CD4-positive, alpha-beta T cell treated with Interleukin-21 for 1 hour (primary cell): Measurements from ENCODE around the gene ZNF407.

Source experiments
- DNase-seq: peaks from one replicate; pipeline ENCODE4 v3.0.0-alpha.2; 2020

The ZNF407 gene

DNA sequence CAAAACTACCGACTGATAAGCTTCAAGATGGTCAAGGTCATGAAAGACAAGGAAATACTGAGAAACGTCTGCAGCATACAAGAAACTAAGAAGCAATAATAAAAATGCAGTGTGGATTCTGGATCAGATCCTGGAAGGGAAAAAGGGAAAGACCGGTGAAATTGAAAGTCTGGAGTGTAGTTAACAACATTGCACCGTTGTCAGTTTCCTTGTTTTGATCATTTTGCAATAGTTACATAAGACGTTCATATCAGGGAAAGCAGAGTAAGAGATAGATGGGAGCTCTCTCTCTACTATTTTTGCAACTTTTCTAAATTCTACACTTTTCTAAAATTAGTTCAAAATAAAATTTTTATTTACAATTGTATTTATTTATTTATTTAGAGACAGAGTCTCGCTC is 15.0 kb upstream of the ZNF407 start:
- DNase-seq = no peak

DNA sequence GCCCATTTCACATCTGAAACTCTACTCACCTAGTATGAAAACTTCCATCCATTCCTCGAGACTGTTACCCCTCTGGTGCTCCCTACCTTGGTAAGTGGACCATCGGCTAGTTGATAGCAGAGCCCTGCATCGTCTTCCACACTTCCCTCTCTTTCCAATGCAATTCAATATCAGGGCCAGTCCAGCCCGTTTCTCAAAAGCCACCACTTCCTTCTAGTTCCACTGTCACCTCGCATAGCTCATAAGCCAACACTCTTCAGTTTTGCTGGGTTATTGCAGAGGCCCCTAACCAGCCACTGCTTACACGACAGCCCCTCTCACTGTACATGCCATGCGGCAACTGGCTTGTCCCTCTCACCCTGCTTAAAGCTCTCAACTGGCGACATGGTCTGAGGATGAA is 10.2 kb upstream of the ZNF407 start:
- DNase-seq = no peak

DNA sequence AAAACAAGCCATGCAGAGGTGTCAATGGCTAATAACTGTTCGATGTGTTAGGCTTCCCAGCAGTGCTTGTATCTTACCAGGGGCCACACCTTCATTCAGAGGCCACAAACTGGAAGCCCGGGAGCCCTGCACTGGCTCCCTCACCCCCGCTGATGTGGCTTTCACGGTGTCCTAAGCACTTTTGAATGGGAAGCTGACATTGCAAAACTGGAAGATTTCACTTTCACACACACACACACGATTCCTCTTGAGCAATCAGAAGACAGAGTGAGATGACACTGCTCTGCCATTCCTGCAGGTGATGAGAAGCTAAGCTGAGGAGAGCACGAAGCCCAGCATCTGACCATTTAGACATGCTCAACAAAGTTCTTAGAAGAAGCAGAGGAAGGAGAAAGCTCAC is 8.6 kb upstream of the ZNF407 start:
- DNase-seq = no peak

DNA sequence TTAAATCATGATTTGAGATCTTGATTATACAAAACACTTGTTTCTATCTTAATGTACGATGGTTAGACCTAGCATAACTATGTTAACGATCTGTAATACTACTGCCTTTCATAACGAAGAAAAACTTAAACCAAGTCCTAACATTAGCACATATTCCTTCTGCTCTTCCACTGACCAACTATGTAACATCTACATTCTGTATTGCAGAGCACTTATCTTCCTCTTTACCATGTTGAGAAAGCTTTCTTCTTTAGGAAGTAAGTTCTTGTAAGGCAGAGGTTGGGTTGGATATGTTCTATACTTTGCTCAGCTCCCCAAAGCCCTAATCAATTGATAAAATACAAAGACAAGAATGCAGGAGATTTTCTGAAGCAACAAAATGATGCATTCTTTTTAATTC is 7.9 kb upstream of the ZNF407 start:
- DNase-seq = no peak

DNA sequence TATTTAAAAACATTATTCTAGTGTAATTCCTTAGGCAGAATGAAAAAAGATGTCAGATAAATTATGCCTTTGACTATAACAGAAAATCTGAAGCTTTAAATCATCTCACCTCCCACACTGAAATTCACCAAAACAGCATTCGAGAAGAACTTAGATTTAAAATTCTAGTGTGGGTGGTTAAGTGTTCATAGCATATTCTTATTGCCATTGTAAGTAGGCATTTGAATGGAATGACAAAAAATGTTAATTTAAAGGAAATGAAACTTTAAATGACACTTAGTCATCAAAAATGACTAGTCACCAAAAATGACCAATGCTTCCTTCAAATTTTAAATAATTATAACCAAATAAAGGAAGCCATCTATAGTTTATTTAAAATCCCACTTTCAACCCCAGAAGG is 7.0 kb upstream of the ZNF407 start:
- no peak for DNase-seq

DNA sequence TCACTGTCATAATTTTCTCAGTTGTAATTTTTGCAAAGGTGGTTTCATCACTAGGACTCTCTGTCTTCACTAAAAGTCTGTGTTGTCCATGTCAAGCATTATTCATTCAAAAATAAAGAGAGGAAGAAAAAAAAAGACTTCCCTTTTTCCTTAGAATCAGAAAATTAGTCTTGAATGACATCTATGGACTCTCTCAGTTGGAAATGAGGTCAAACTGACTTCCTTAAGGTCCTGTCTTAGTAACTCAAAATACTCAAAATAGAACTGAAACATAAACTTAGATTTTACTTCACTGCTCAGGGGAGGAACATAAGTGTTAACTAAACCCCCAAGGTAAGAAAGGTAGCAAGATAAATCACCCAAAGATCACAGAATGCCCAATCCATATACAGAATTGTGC is 2.2 kb upstream of the ZNF407 start:
- no peak for DNase-seq

DNA sequence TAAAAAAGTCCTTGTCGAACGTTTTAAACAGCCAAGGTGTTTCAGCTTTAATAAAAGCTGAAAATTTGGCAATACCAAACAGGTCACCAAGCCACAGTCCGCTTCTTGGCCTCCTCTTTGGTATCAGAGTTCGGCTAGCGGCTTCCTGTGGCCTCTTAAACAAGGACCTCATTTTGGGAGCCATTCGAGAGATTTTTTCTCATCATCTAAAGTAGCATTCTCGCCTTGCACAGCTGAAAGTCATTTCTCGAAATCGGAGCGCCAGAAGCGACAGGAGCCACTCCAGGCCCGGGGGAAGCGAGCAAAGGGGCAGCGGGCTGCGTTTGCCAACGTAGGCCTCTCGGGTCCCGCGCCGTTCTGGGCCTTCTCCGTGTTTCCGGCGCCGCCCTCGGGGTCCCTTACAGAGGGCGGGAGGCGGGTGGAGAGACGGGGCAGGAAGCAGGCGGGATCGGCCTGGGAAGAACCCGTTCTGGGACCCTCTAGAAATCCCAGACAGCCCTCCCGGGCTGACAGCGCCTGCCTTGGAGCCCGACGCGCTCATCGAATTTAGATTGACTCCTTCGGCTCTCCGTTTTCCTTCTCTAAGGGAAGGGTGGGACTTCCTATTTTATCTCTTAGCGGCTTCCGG is 522 bp upstream of the ZNF407 start:
- DNase-seq = no peak

DNA sequence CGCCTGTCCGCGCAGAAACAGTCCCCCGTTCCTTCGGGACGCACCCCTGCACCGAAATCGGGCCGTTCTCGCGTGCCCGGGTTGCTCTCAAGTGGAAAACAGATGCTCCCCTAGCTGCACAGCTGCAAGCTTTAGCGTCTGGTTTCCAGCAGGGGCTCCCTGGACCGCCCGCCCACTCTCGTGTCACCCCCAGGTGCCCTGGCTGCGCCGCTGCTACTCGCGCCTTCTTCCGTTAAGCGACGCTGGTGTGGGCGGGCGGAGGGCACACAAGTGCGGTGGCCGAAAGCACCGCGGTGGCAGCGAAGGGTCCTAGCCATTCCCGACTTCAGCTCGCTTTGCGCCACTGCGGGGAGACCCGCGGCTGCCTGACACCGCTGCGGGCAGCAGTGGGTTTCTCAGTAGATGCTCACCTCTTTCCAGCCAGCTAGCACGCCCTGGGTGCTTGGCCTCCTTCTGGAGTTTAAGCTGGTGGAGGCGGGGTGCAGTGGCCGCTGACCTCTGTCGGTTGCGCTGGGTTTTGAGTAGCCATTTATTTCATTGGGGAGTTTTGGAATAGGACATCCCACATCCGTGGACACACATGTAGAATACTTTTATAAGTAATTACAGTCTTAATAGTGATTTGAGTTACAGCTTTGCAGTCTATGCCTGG is 806 bp downstream of the ZNF407 start:
- peak; percentile 66 for DNase-seq

DNA sequence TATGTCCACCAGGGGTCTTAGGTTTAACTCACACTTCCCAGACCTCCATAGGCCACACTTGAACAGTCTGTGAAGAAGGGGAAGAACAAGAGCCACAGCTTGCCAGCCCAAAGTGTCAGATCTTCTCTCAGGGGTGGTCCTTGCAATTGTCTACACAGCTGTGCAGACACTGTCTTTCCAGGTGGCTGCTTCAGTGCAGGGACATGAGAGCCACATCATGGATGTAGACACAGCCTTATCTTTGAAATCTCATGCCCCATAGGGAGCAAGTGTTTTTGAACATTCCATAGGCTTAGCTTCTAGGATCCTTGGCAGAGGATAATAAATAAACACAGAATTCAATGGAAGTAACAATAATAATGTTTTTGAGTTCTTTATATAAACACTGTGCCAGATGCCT is 6.7 kb downstream of the ZNF407 start:
- DNase-seq = no peak

DNA sequence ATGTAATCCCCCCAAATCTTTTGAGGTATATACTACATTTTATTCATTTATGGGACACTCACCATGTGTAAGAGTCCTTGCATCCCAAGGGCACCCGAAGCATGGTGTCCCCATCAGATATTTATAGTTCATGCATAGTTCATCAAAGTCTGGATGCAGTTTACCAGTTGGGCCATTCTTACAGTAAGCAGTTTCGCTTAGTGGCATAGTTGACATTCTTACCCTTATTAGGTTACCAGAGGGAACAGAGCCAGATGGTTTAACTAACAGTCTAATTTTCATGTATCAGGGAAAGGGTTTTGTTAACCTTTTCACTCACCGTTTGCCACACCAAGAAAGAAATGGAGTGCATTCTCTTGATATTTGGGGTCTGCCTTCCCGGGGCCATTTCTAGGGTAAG is 7.1 kb downstream of the ZNF407 start:
- DNase-seq = no peak

DNA sequence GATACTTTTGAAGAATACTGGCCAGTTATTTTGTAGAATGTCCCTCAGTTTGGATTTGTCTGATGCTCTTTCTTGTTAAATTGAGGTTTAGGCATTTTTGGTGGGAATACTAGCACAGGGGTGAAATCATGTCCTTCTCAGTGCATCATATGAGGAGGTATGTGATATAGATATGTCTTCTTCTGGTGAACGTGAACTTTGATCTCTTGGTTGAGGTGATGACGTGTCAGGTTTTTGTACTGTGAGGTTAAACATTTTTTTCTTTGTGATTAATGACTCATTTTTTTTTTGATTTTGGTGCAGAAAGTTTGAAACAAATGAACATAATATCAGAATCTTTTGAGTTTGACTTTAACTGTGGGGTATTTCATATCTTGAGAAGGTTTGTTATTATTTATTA is 11.0 kb downstream of the ZNF407 start:
- no peak for DNase-seq

DNA sequence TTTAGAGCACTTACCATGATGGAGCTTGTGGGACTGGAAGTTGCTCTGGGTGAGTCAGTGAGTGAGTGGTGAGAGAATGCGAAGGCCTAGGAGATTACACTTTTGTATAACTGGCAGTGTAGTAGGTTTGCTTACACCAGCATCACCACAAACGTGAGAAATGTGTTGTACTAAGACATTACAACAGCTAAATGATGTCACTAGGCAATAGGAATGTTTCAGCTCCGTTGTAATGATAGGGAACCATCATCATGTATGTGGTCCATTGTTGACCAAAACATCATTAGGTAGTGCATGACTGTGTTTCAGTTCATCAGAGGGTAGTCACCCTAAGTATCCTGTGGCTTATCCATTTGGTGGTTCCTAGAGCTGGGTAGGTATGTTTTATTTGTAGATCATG is 11.9 kb downstream of the ZNF407 start:
- DNase-seq = no peak

DNA sequence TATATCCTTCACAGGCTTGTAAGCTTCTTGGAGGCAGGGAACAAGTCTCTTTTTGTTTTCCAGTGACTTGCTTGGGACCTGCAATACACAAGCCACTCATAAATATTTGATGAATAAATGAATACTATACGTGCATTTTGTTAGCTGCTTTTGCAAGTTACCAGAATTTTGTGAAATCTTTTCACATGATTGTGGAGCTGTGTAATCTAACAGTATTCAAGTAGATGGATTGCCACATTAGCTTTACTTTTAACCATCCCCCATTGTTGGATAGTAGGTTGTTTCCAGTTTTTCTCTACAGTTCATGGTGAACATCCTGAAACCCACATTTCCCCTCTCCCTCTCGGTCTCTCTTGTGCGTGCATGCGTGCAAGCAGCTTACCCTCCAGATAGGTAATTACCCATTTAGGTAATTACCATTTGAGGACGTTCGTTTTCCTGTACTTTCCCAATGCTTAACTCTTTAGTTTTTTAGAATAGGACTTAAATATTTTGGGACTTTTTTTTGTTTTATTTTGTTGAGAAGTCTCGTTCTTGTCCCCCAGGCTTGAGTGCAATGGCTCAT is 12.5 kb downstream of the ZNF407 start:
- no peak for DNase-seq

DNA sequence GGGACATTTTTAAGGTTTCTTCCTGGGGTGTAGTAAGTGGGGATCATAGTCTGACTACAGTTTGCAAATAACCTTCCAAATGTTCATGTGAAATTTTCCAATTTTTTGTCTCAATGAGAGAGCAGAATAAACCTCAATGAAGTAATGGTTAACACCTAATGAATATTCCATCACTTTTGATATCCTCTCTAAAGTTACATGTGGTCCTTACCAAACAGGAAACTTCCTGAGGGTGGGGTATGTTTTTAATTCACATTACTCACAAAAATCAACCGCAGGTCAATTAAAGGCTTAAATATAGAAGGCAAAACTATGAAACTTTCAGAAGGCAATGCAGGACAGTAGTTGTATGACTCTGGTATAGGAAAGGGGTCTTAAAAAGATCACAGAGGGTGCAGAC is 13.2 kb downstream of the ZNF407 start:
- DNase-seq = no peak

DNA sequence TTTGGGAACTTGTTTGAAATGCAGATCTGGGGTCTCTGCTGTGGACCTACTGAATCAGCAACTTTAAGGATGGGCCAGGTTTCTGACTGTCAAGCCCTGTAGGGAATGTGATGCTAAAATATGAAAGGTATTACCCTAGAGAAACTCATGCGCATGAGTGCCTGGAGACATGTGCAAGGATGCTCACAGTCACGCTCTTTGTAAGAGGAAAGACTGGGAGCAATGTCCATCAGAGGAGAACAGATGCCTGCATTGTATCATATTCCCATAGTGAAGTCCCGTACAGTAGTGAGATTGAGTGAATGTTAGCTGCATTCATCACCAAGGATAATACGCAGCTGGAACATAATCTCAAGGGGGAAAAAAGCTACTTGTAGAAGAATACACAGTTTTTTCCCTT is 14.1 kb downstream of the ZNF407 start:
- no peak for DNase-seq

DNA sequence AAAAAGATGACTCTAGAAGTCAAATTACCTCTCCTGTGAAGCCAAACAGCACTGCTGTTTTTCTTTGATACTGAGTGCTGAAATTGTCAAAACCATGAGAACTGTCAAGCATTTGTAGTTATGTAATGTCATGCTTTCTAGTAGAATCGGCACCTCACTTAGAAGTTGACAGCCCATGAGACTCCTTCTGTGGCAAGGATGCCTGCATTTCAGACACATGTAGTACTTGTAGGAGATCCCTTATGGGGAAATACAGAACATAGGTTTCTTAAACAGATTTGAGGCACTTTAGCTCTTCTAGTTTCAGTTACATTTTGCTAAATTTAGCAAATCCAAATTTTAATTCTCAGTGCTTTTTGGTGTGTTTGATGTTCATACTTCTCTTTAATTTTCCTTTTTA is 15.7 kb downstream of the ZNF407 start:
- DNase-seq = no peak

DNA sequence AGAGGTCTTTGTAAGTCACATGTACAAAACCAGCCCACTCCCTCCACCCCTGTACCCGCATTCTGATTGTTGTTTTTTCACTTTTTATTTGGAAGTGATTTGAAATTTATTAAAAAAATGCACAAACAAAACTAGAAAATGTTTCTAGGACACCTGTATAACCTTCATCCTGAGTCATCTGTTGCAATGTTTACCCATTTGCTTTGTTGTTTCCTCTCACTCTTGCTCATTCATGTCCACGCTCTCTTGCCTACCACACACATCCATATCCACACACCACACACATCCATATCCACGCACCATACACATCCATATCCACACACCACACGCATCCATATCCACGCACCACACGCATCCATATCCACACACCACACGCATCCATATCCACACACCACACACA is 18.8 kb downstream of the ZNF407 start:
- DNase-seq = no peak

DNA sequence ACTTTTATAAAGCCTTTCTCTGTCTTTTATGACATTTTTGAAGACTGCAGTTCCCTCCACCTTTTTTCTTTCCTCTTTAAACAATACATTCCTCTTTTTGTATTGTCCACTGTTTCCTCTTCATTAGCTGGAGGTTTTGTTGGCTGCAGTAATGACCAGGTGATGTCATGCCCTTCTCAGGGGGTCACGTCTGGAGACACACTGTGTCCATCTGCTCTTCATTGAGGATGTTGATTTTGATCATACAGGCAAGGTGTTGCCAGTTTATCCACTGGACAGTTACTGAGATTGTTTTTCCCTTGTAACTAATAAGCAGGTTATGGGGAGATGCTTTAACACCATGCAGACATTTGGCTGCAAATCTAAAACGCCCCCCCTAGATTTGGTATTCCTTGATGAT is 19.8 kb downstream of the ZNF407 start:
- DNase-seq = no peak

DNA sequence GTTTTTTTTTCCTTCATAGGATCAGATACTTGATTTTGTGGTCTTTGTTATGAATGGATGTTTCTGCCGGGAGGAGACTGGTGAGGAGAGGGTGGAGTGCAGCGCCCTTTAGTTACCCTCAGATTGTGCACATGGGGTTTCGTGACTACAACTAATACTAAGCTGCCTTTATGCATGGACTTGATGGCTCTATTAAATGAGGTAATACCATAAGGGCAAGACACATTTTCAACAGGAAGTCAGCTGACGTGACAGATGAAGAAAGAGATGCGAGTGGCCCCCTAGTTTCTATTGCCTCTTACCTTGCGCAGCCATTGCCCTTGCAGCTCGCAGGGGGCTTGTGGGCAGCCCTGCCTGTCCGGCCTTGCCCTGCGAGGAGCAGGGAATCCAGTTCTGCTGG is 24.4 kb downstream of the ZNF407 start:
- DNase-seq = no peak

DNA sequence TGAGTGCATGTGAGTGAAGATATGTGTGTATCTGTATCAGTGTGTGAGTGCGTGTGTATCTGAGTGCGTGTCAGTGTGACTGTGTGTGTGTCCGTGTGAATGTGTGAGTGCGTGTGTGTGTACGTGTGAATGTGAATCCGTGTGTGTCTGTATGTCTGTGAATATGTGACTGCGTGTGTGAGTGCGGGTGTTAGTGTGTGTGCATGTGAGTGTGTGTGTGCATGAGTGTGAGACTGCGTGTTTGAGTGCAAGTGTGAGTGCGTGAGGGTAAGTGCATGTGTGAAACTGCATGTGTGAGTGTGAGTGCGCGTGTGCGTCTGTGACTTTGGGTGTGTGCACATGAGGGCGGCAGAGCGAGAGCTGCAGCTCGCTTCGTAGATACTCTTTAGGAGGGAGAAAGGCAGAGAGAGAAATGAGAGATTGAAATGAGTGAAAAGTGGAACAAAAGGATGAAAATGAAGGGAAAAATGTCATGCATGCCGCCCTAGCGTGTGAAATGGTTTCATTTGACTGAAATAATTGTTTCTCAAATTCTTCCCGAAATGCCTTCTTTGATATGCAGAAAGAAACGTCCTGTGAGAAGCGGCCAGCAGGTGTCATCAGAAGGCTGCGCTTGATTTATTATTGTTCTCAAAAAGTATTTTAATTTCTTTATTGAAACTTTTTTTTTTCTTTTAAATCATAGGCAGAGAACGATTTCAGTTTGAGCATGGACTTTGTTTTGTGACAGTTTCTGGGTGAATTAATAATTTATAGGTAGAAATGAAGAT is 25.6 kb downstream of the ZNF407 start:
- peak; percentile 32 for DNase-seq

DNA sequence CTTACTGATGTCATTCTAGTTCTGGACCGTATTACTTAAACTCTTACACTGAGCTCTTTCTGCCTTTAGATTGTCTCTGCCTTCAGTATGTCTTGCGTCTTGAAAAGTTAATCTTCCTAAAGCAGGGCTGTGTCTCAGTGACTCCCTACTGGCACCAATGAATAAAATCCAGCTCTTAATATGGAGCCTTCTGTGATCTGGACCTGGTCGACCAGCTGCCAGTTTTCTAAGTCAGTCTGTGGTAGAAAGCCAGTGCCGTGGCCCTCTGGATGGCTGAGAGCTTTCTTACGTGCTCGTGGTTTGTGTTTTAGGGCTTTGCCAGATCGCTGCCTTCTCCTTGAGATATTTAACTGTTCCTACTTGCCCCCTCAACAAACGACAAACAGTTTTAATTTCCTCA is 26.8 kb downstream of the ZNF407 start:
- DNase-seq = no peak

DNA sequence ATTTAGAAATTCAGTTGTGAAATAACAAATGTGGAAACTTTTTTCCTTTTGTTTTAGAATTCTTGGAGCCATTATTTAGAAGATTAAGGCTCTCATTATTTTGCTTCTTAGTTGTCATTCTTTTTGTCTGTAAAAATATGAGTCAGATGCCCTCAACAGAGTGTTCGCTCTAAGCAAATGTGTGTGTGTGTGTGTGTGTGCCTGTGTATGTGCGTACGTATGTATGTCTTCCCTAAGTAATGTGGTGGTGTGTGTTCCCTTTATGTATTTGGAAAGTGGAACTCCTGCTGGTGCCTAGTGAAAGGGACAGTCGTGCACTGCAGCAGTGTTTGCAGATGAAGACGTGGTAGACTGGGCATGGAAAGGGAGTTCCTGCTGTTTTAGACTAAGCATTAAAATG is 27.5 kb downstream of the ZNF407 start:
- no peak for DNase-seq

DNA sequence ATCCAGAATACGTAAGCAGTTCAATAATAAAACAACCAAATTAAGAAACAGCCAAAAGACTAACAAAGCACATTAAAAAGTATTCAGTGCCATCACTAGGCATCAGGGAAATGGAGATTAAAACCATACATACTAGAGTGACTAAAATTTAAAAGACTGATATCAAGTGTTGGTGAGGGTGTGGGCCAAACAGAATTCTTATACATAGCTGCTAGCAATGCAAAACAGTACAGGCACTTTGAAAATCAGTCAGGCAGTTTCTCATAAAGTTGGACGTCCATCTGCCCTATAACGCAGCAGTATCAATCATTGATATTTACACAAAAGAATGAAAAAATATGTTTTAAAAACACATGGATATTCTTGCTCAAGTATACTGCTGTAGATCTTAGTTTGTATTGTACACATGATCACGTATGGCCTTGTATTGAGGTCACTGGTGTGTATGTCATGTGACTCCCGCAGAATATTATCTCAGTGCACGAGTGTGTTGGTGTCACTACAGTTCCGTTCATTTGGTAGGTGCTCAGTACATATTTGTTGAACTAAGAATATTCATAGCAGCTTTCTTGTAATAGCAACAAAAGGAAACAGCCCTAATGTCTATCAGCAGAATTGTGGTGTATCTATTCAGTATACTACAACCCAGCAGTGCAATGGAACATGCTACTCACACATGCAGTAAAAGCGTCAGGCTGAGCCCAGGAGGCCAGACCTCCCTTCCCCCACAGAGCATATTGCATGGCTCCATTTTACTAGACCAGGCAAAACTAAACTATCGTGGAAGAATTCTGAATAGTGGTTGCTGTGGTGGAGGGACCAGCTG is 28.6 kb downstream of the ZNF407 start:
- no peak for DNase-seq
